ENCODE results near the gene BTG3. TPM values are rescaled to one million over a fixed set of nuclear protein-coding genes. Genes with fewer than 3 reads are reported as not detected.

The BTG3 gene
- polyA plus RNA-seq, 1 donor from 2014 or later, result 38.5 TPM

- TF ChIP-seq EP300 (conservative IDR thresholded peaks at IDR 0.05; ENCODE audit: poor library complexity, severe bottlenecking) (no peak), REST (IDR thresholded peaks at IDR 0.05; ENCODE audit: borderline replicate concordance) (no peak), TAF1 (IDR thresholded peaks at IDR 0.05; ENCODE audit: low read depth) (no peak), MXI1 (conservative IDR thresholded peaks at IDR 0.05; ENCODE audit: poor library complexity, severe bottlenecking) (no peak), POLR2AphosphoS5 (IDR thresholded peaks at IDR 0.05) (no peak), EZH2 (IDR thresholded peaks at IDR 0.05; ENCODE audit: borderline replicate concordance, insufficient read depth, low read length, poor library complexity, severe bottlenecking) (no peak), SMC3 (conservative IDR thresholded peaks at IDR 0.05; ENCODE audit: poor library complexity) (no peak), RAD21 (conservative IDR thresholded peaks at IDR 0.05) (no peak), CTCF (IDR thresholded peaks at IDR 0.05; ENCODE audit: poor library complexity, severe bottlenecking) (no peak)
- H4K20me1 ChIP-seq (ENCODE audit: insufficient read depth), result no peaks in the 10 kb centered on the region
- no peaks in the 10 kb centered on the region for H3K27me3 ChIP-seq (ENCODE audit: insufficient read depth, low read depth, low read length)
- H2AFZ ChIP-seq (ENCODE audit: low read depth, low read length), result no peak overlapping the region
- peaks cover 3% of the 10 kb centered on the region for H3K9me3 ChIP-seq (ENCODE audit: low read length)
- no peaks in the 10 kb centered on the region for H3K79me2 ChIP-seq (replicated peaks; ENCODE audit: insufficient read depth, low read length)
- no peaks in the 10 kb centered on the region for H3K9me2 ChIP-seq (ENCODE audit: insufficient read depth, low read length)
- H3K9ac ChIP-seq (ENCODE audit: low read length), result no peak overlapping the region
- H3K27ac ChIP-seq (ENCODE audit: low read length), result no peak overlapping the region
- H3K36me3 ChIP-seq (ENCODE audit: insufficient read depth, low read length), result no peaks in the 10 kb centered on the region
- H3F3A ChIP-seq (ENCODE audit: insufficient read depth, low read length, poor library complexity, severe bottlenecking), result no peaks in the 10 kb centered on the region
- no peak overlapping the region for H3K4me3 ChIP-seq (ENCODE audit: low read length)
- no peak overlapping the region for H3K4me2 ChIP-seq (ENCODE audit: low read length)
Observed at GRCh38 chr21:17644186-17644585, 31.5 kb upstream of the BTG3 start.

DNA sequence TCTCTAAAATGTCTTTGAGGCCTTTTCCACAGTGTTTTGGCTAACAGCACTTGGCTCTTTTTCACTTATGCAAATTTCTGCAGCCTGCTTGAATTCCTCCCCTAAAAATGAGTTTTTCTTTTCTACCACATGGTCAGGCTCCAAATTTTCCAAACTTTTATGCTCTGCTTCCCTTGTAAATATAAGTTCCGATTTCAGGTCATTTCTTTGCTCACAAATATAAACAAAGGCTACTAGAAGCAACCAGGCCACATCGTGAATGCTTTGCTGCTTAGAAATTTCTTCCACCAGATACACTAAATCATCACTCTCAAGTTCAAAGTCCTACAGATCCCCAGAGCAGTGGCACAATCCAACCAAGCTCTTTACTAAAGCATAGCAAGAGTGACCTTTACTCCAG, 28.1 kb upstream of the BTG3 start:
- TF ChIP-seq MXI1 (conservative IDR thresholded peaks at IDR 0.05; ENCODE audit: poor library complexity, severe bottlenecking) (no peak), EP300 (conservative IDR thresholded peaks at IDR 0.05; ENCODE audit: poor library complexity, severe bottlenecking) (no peak), TAF1 (IDR thresholded peaks at IDR 0.05; ENCODE audit: low read depth) (no peak), EZH2 (IDR thresholded peaks at IDR 0.05; ENCODE audit: borderline replicate concordance, insufficient read depth, low read length, poor library complexity, severe bottlenecking) (no peak), RAD21 (conservative IDR thresholded peaks at IDR 0.05) (no peak), CTCF (IDR thresholded peaks at IDR 0.05; ENCODE audit: poor library complexity, severe bottlenecking) (no peak), SMC3 (conservative IDR thresholded peaks at IDR 0.05; ENCODE audit: poor library complexity) (no peak), POLR2AphosphoS5 (IDR thresholded peaks at IDR 0.05) (no peak), REST (IDR thresholded peaks at IDR 0.05; ENCODE audit: borderline replicate concordance) (no peak)
- Histone ChIP-seq H3K4me2 (ENCODE audit: low read length) (no peak overlapping the region), H3K9me2 (ENCODE audit: insufficient read depth, low read length) (no peaks in the 10 kb centered on the region)

More for the DNA sequence above, 28.1 kb upstream of the BTG3 start:
- no peak overlapping the region for H2AFZ ChIP-seq (ENCODE audit: low read depth, low read length)
- no peaks in the 10 kb centered on the region for H3K9me3 ChIP-seq (ENCODE audit: low read length)
- H3K9ac ChIP-seq (ENCODE audit: low read length), result no peak overlapping the region
- no peaks in the 10 kb centered on the region for H3F3A ChIP-seq (ENCODE audit: insufficient read depth, low read length, poor library complexity, severe bottlenecking)
- H3K79me2 ChIP-seq (replicated peaks; ENCODE audit: insufficient read depth, low read length), result no peaks in the 10 kb centered on the region
- H3K27ac ChIP-seq (ENCODE audit: low read length), result no peak overlapping the region
- no peaks in the 10 kb centered on the region for H3K36me3 ChIP-seq (ENCODE audit: insufficient read depth, low read length)
- H3K4me3 ChIP-seq (ENCODE audit: low read length), result no peak overlapping the region
- no peaks in the 10 kb centered on the region for H4K20me1 ChIP-seq (ENCODE audit: insufficient read depth)
- no peaks in the 10 kb centered on the region for H3K27me3 ChIP-seq (ENCODE audit: insufficient read depth, low read depth, low read length)

All from neural cell (in vitro differentiated cells).